GM19452 (cell line): ENCODE results near the gene CDH13.

Source experiments
- ATAC-seq: cut with Tn5 transposase; IDR thresholded peaks from one replicate; pipeline ENCODE4 v1.9.1; 2021; ENCODE audit not compliant: unreplicated experiment

CDH13 gene

DNA sequence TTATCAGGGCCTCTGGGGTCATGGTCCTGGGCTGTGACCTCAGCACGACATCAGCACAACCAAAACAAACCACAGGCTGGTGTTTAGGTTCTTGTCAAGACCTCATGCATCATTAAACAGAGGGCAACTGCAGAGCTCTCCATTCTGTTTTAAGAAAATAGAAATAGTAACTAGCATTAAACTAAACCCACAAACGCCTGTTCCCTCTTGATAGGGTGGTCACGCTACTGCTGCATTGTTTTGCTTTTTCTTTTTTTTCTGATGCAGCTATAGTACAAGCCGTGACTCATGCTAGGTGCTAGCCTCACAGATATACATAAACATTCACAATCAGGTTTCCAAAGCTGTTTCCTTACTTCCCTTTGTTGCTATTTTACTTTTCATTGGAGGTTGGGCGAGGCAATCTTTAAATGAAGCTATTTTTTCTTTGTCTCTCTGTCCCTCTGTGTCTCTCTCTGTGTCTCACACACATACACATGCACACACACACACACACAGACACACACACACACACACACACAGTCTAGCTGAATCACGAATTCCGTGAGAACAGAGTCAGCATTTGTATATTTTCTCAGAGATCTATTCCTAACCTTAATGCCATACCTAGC lies 310.3 kb downstream of the CDH13 start:
- ATAC-seq: no peak

GRCh38 chr16:82937926-82938520 lies 311.3 kb downstream of the CDH13 start:
- no peak for ATAC-seq

DNA sequence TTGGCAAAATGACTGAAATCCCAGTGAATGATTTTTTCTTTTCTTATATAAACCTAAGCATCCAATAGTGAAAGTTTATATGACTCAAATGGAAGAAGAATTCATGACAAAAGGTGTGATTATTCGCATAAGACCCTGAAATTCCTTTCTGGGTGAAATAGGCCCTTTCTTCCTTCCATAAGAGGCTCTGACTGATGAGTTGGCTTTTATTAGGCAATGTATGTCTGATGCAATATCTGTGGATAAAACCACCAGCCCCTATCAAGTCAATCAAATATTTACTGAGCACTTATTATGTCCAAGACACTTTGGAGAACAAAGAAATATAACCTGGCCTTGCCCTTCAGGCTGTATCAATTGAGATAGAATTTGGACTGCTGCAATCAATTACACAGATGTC lies 316.6 kb downstream of the CDH13 start:
- no peak for ATAC-seq

DNA sequence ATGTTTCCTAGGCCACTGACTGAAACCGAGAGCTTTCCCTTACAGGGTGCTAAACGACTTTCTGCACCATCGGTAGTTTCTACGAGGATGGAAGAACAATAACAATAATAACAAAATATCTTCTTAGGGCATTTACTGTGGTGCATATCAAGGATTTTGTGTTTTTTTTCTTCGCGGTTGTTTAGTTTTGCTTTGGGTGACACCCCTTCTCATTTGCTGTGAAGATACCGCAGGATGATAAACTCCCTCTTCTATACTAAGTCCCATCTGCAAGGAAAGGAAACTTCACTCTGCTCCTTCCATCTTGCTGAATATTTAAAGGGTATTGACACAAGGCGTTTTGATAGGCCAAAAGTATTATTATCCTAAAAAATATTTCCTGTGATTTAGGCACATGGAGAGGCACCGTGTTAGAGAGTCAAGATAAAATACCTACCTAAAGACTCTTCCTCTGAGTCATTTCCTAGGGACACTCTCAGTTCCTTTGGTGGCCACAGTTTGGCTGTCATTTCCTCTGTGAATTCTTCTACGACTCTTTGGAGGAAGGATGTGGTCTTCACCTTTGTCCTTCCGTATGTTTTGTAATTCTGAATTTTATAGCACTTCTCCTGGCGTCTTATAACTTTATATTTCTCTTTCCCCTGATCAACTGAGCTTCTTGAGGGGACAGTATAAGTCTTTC lies 318.8 kb downstream of the CDH13 start:
- no peak for ATAC-seq

GRCh38 chr16:82947698-82948097 lies 320.9 kb downstream of the CDH13 start:
- no peak for ATAC-seq

DNA sequence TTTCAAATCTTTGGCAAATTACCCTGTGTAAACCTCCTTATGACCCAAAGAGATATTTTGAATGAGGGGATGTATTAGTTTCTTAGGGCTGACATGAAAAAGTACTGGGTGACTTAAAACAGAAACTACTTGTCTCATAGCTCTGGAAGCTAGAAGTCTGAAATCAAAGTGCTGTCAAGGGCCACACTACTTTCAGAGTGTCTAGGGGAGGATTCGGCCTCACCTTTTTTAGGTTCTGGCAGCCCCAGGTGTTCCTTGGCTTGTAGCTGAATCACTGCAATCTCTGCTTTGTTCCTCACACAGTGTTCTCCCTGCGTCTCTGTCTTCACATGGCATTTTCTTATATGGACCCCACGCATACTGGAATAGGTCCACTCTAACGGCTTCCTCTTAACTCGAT lies 322.2 kb downstream of the CDH13 start:
- ATAC-seq: no peak

DNA sequence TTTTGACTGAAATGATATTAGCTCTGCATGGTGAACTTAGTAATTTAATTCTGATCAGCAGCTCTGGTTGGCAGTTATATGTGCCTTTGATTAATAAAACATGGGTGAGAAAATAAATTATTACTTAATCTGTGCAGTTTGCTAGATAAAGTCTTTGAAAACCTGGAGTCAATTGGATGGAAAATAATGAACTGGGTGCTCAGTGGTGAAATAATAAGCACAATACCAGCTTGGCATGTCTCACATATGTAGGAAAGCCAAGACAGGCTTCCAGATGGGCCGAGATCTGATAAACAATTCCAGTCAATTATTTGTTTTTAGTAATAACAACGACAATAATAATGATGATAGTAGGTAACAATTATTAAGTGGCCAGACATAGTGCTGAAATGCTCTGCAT lies 326.7 kb downstream of the CDH13 start:
- no peak for ATAC-seq

DNA sequence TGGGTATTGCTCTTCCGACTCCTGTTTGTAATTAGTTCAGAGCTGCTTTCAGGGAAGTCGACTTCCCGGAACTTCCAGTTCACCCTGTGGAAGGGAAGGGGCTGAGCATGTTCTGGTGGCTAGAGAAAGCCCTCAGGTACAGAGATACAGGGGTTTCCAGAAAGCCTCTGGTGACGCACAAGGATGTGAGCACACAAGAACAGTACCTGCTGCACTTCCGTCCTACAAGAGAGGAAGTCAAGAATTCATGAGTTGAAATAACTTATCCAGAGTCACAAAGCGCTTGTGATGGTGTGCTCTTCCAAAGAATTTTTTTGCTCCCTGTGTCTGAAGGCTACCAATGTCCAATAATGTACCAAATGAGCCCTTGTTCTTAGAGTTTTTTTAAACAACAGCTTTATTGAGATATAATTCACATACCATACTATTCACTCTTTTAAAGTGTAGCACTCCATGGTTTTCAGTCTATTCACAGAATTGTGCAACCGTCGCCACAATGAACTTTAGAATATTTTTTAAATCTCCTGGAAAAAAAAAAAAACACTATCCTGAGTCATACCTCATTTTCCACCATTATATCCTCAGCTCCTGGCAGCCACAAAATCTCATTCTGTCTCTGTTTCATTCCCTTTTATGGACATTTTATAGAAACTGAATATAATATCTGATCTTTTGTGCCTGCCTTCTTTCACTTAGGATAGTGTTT lies 327.6 kb downstream of the CDH13 start:
- ATAC-seq: no peak

DNA sequence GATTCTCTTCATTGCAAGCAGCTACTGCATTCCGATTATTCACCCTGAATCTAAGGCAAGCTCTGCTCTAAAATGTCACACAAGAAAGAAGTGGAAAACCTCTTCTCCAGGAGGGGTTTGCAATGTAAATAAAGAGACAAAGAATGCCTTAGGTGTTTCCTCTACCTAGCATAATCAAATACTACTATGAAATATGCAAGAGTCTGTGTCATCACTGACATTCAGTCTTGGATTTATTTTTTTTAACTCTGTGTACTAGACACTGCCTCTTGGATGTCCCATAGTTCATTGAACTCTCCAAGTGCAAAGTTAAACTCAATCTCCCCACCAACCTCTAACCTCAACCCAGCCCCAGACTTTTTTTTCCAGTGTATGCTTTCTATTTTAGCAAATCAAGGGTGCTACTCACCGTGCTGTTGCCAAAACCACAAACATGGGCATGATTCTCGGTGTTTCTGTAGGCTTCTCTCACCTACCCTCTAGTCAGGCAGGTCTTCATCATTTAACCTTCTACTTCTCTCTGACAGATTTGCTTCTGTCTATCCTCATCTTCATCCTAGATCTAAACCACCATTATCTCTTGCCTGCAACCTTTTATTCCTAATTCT lies 329.1 kb downstream of the CDH13 start:
- ATAC-seq: no peak

GRCh38 chr16:82957212-82957611 lies 330.4 kb downstream of the CDH13 start:
- no peak for ATAC-seq

DNA sequence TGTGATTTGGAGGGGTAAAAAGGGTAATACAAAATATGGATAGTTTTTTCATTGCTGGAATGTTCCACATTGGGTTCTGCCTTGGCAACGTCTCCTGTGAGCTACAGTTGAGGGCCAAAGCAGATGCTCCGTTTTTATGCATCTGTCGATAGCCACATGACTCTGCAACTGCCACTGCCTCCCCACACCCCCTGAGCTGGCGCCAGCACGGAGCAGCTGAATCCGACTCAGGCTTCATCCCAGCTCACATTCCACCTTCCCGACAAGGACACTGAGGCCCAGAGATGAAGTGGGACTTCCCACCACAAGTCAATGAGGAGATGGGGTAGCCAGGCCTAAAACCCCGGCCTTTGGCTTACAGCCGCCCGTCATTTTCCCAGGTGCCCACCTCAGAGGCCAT lies 334.1 kb downstream of the CDH13 start:
- no peak for ATAC-seq

DNA sequence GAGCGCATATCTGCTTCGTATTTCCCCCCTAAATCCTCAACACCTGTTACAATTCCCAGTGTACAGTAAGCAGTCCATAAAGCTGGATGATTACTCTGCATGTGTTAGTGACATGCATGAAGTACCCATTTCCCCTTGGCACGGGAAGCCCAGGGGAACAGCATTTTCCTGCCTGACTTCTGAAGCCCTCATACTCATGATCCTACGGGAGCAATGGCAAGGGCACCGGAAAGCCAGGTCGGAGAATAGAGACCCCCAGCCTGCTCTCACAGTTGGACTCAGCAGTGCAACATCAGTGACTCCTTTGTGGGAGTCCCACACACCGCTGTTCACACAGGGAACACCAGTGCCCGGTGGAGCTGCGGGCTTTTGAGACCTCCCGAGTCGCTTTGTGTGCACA lies 336.9 kb downstream of the CDH13 start:
- ATAC-seq: no peak

GRCh38 chr16:82965808-82966207 lies 339.0 kb downstream of the CDH13 start:
- ATAC-seq: no peak

DNA sequence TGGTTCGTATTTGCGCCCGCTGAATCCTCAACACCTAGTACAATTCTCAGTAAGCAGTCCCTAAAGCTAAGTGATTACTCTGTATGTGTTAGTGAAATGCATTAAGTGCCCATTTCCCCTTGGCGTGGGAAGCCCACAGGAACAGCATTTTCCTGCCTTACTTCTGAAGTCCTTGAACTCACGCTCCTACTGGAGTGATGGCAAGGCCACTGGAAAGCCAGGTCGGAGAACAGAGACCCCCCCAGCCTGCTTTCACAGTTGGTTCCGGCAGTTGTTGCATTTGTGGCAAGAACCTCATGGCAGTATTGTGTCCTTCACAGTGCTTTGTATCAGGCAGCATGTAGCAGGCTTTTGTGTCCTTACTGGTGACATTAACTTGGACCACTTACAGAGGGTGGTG lies 340.7 kb downstream of the CDH13 start:
- no peak for ATAC-seq

DNA sequence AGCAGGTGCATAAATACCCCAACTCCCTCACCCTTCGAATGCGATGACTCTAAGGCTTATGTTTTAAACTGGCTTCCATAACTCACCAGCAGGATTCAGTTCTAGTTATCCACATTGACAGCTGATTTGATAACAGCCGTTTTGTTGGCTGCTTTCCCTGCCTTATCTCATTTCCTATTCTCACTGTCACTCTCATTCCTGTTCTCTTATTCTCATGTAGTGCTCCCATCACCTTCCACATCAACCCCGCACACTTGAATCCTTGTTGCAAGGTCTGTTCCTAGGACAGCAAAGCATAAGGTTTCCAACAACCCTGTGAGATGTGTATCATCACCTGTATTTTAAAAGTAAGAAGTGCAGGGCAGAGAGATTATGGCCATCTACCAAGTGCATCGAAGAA lies 344.4 kb downstream of the CDH13 start:
- no peak for ATAC-seq

DNA sequence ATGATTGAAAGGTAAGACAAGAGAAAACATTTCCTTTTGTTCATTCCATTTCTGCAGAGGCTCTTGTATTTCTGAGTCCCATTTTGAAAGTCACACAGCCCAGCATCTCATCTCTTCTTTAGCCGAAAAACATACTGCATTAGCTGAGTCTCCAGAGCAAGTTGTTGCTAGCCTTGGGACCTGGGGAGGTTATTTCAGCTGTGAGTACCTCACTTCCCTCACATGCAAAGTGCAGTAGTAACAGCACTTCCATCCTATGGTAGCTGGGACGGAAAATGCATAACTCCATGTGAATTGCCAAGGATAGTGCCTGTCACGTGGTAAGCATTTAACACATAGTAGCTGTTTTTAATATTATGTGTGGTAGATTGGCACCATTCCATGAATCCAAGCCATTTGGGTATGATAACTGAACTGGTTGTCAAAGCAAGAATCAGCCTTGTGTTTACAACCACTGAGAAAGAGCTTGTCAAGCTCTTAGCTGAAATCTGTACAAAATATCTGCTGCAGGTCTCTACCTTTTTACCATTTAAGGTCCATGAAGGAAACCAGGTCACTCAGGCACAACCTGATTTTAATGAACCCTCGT lies 345.7 kb downstream of the CDH13 start:
- ATAC-seq: no peak

DNA sequence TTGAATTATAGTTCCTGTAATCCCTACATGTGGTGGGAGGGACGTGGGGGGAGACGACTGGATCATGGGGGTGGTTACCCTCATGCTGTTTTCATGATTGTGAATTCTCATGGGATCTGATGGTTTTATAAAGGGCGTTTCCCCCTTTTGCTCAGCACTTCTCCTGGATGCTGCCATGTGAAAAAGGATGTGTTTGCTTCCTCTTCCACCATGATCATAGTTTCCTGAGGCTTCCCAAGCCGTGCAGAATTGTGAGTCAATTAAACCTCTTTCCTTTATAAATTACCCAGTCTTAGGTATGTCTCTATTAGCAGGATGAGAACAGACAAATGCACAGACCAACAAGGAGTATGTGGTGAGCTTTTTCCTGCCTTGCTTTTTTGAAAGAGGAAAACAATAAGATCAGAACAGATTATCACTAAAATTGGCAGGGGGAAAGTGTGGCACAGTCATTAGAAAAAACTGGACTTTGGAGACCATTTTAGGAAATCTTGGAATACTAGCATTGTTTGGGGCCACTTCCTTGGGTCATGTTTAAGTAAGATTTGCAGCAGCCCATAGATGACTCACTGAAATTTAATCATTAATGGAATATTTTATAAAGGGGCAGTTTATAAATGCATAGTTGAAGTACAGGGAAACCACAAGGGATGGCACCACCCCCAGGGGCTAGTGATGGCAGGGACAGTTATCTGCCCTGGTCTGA lies 352.8 kb downstream of the CDH13 start:
- no peak for ATAC-seq

DNA sequence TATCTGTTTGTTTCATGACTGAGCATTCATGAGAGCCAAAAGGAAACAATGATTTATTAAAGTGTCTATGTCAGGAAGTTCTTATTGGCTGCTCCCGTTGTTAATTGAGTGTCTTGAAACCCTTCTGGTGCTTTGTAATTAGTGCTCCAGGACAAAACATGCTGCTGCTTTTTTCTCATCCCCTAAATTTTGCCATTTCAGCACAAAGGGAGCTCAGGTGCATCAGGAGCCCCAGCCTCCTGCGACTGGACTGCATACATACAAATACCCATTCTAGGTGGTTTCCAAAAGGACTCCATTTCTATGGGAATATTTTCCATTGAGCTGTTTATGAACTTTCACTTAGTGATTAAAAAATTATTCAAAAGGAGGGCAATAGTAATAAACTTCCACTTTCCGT lies 354.0 kb downstream of the CDH13 start:
- ATAC-seq: no peak

DNA sequence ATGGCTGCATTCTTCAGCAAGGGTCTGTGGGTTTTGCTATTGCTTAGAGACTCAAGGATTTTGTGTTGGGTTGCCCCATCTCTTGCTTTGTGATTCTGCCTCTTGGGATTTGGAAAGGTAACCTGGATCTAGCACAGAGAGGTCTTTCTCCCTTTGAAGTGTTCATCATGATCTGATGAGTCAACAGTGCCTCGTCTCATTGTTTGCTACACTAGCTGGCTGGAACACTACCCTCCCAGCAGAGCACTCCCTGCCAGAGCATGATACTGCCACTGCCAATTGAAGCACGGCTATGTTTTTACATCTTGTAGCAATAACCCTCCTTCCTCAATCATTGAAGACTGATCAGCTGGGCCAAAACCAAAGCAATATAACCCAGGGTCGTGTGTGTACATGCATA lies 361.0 kb downstream of the CDH13 start:
- no peak for ATAC-seq

DNA sequence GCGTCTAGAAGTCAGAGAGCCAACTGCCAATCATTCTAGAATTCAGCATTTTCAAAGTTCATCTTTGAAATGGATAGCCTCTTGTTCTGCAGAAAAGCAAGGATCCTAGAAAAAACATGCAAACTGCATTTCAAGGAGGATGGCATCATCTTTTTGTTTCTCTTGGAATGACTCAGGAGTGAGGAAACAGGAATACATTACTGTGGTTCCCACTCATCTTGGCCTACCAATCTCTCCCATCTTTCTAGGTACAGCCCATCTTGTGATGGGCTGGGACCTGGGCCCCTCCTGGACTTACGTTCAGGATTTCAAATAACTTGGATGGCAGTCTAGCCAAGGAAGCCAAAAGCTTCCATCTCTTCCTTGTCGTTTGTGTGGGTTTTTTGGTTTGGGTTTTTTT lies 363.4 kb downstream of the CDH13 start:
- no peak for ATAC-seq

DNA sequence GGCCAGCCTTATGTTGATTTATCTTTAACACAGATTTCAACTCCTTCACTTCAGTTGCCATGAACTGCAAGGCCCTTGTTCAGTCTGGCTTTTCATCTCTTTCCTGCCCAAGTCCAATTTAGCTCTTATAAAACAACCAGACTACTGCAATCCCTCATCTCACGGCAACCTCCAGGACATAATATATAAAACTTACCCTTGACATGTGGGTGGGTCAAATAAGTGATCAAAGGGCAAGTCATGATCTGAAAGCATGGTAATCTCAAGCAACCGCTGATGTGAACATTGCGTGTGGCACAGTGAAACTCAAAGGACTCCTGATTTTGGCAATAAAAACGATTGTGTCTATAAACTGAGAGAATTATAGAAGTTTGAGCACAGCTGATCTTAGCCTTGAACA lies 364.6 kb downstream of the CDH13 start:
- ATAC-seq: no peak
